Activated T-helper 9 cell treated with anti-CD3 and anti-CD28 coated beads, Interleukin-2, amount 50 U/mL, for 16 hours (primary cell): Measurements from ENCODE around the gene PKNOX2.

Source experiments
- DNase-seq: peaks from one replicate; pipeline ENCODE4 v3.0.0-alpha.2; 2020; ENCODE audit warnings: low read depth

PKNOX2 gene

DNA sequence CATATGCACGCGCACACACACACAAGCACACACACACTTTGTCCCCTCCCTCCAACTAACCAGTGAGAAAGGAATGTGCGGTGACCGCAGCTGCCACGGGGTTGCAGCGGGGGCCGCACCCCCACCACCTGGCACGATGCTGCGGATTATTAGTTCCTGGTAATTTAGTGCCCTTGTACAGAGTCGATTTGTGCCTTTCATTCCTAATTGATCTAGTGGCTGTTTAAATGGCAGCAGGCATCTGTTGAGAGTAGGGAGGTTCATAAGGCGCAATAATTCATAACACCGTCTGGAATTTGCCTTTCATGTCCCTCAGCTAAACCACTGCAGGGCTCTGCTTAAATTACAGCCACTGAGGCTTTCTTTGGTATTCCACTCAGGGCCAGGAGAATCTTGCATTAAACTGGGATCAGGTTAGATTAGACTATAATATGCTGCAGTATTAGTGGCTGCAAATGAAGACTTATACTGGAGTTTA, 217.8 kb downstream of the PKNOX2 start:
- no peak for DNase-seq

DNA sequence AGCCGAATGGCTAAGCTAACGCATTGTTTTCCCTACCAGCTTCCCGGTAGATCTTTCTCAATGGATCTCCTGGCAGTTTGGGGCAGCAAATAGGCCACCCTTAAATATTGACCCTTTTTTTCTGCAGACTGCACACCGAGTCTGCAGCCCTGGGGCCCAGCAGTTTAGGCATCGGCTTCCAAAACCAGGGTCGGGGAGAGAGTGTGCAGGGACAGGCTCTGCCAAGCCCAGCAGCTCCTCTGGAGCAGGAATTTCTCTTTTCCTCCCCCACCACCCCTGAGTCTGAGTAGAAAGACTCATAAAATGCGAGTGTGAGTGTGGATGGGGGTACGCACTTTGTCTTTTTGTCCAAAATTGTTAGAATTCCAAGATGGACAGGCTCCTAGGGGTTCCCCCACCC, 218.3 kb downstream of the PKNOX2 start:
- no peak for DNase-seq

DNA sequence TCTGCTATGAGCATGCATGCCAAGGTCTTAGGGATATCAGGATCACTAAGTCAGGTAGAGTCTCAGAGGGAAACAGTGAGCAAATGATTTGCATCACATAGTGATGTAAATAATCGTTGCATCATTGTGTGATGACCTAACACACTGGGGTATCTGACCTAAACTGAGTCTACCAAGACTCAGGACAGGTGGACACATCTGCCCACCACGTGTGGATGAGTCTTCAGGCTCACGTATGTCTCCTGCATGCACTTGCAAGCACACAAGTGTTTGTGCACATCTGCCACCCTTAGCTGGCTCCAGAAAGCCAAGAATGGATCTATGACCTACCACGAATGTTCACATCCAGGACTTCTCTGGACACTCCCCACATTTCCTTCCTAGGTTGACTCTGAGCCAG, 220.3 kb downstream of the PKNOX2 start:
- DNase-seq, result no peak

DNA sequence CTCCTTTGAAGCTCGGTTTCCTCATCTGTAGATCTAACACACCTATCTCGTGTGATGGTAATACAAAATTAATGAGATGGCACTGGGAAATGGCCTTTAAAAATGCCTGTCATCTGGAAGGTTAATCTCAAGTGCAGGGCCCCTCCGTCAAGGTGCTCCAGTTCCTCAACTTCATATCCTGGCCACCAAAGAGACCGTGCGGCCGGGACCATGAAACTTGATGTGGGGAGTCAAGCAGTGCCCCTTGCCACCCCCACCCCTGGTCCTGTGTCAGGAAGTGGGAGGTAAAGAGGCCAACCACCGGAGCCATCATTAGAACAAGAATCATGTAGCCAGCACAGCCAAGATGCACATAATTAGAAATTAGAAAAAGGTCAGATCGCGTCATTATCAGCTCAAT, 223.3 kb downstream of the PKNOX2 start:
- no peak for DNase-seq

DNA sequence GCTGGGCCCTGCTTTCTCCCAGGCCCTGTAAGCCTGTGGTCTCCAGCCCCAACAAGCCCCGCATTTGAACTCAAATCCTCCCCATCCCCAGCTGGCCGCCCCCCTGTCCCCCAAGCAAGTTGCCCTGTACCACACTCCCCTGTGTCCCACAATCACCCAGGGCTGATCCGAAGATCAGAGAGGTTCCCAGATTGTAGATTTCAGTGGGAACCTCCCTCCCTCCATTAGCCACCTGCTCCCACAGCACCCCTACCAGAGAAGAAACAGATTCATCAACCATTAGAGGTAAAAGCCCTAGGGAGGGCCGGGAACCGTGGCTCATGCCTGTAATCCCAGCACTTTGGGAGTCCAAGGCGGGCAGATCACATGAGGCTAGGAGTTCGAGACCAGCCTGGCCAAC, 224.1 kb downstream of the PKNOX2 start:
- no peak for DNase-seq

DNA sequence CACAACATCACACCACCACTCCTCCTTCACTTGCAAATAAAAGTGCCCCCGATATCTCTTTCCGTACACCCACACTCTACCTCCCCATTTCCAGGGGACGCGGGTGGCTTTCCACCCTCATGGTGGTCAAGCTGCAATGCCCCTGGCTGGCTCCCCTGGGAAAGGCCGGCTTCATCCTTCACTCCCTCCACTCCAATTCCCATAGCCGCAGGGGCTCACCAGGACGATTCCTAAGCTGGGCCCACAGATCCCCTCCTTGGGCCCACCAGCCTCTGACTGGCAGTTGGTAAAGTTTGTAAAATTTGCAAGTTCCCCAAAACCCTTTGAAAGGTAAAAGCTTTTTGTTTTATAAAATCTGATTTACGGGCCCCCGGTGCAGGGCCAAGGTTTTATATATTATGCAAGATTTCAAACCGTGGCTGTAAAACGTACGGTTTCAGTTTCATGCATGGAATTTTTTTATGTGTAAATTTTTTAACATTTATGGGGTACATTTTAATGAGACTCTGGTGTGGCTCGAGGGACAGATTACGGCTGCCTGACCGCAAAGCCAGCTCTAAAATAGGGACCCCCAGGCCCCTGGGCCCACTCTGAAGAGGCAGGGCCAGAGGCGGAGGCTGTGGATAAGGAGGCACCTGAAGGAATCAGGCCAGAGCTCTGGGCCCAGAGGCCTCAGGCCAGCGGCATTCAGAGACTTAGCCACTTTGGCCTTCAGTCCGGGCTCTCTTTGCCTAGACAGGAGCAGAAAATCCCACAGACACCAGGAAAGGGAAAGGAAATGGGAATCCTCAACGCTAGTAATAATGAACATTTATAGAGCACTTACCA, 225.0 kb downstream of the PKNOX2 start:
- no peak for DNase-seq

DNA sequence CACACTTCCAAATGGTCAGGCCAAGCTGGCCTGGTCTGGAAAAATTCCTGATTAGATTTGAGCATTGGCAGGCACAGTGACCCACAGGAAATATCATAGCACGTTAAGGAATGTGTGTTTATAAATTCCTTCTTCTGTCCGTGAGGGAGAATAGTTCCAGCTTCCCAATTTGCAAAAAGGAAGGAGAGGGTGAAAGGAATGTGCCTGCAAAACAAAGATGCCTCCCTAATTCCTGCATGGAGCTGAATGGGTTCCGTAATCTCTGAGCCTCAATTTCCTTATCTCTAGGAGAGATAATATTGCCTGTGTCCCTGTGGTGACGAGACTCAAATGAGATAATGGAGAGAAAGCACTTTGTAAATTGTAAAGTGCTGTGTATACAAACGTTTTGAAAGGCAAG, 226.4 kb downstream of the PKNOX2 start:
- no peak for DNase-seq

DNA sequence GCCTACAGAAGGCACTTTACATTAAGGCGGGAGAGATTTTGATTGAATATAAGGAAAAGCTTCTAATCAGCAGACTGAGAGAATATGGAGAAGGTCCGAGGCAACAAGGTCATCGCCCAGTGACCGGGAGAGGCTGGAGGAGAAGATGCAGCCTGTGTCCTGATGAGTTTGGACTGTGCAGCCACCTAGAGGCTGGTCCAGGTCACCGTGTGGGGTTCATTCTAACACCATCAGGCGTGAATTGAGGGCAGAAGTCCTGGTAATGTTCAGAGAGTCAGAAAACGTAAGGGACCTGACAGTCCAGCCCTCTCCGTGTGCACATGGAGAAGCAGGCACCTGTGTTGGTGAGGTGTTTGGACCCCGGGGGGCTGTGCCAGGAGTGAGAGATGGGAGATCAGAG, 228.8 kb downstream of the PKNOX2 start:
- no peak for DNase-seq

DNA sequence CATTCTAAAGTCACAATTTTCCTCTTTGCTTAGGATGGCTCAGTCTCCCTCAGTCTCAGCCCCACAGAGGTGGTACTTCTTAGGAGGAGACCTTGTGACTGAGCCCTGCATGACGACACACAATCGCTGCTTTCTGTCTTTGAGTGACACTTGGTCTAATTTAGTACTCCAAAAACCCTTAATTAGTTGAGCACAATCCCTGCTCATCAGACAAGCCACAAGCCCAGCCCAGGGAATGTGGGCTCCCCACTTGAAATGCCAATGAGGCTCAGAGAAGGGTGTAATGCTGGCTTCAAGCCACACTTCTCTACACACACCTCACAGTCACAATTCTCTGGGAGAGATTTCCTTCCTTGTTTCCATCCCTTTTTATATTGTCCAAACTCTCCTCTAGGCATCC, 229.7 kb downstream of the PKNOX2 start:
- no peak for DNase-seq

DNA sequence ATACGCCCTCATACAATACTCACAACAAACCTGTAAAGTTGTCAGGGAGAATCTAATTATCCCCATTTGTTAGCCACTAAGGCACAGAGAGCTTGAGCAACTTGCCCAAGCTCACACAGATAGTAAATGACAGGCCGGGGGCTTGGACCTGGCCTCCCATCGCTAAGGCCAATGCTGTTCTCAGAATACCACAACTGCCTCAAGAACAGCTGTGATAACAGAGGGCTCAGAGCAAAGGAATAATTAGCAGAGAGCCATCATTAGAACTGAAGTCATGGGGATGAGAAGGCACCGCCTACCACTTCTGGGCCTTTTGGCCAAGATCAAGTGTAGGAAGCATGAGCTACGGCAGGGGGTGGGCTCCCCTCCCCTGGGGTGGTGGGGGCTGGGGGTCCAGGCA, 232.9 kb downstream of the PKNOX2 start:
- no peak for DNase-seq

DNA sequence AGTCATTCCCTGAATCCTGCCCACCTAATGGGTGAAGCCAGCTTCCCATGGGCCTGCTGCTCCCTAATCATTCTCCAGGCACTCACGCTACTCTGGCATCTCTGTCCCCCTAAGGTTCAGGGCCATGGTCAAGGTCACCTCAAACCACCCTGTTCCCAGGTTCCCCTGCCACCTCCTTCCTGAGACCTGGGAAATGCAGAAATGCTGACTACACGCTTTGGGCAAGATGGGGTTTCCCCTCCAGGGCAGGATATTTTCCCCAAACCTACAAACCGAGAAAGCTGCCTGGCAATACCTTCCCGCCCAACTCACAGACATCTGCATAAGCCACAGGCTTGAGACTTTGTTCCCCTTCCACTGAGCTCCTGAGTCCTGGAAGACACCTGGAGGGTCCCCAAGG, 233.9 kb downstream of the PKNOX2 start:
- DNase-seq, result no peak

DNA sequence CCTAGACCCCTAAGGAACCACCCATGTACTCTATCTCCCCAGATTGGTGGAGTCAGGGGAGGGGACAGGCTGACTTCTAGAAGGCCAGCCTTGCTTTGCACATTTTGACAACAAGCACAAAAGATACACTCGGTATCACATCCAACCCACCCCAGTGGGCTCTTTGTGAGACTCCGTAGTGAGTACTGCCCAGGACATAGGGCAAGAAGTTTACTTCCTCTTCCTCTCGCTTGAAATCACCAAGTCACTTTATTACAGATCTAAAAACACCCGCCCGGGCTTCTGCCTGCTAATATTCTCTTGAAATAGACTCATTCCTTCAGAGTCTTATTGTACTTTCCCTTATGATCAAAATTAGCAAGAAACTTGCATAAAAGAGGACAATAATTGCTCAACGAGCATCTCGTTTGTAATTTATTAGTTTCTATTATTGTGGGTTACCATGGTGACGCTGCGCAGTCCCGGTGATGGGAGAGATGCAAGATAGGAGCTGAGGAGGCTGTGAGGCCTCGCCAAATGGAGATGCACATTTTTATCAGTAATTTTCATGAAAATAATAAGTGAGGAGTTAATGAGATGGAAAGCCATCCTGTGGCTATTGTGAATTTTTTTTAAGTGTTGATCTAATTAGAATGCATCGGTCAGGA, 234.6 kb downstream of the PKNOX2 start:
- no peak for DNase-seq

DNA sequence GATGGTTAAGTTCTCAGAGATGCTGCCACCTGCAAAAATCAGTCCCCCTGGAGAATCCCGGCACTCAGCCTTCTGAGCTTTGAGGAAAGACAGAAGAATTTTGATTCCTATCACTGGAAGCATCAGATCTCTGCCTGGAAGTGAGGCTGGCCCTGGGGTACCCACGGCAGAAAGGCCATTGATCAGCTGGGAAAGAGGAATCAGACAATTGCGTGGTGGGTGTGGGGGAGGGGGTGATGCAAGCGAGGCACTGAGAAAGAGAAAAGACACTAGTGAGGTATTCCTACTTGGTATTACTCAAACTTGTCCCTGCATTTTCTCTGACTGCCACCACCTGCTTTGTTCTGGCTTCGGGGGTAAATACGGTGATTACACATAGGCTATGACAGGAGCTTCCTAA, 235.4 kb downstream of the PKNOX2 start:
- no peak for DNase-seq

DNA sequence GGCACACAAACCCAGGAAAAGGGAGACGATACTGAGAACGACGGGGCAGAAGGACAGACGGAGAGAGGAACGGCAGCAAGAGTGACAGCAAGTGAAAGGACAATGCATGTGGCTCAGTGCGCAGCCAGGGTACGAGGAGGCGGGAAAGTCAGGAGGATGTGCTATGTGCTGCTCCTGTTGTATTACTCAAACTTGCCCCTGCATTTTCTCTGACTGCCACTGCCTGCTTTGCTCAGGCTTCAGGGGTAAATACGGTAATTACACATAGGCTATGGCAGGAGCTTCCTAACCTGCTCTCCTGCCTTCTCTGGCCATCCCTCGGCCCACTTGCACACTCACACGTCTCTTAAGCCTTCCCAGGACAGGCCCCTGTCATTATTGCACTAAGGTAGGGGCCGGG, 236.7 kb downstream of the PKNOX2 start:
- DNase-seq, result no peak

DNA sequence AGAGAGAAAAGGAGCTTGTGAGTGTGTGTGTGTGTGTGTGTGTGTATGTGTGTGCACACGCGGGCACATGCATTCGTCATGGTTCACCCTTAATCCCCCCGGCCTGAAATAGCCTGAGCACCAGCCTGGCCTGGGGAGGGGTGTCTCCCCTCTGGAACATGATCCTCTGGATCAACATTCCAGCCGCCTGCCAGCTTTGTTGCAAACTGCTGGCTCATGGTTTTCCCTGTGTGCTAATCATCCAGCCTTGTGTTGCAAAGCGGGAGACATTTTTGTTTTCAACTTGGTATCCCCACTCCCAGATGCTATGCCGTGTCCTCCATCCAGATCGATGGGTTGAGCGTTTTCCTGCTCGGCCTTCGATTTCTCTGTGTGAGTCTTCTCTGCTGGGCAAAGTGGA, 237.2 kb downstream of the PKNOX2 start:
- DNase-seq, result no peak

DNA sequence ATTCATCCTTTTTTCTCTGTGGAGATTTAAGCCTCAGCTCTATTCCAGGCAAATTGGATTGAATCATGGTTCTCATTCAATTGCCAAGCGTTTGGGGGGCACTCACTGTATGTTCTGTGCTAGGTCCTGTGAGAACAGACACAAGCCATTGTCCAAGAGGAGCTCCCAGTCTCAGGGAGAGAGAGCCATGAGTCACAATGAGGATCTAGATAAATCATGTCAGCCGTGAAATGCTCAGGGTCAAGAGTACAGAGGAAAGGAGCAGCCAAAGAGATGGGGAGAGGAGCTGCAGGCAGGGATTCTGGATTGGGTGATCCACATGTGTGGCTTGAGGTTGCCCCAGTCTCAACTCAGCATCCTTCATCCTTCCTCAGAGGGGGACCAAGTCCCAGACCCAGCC, 237.9 kb downstream of the PKNOX2 start:
- DNase-seq, result no peak

DNA sequence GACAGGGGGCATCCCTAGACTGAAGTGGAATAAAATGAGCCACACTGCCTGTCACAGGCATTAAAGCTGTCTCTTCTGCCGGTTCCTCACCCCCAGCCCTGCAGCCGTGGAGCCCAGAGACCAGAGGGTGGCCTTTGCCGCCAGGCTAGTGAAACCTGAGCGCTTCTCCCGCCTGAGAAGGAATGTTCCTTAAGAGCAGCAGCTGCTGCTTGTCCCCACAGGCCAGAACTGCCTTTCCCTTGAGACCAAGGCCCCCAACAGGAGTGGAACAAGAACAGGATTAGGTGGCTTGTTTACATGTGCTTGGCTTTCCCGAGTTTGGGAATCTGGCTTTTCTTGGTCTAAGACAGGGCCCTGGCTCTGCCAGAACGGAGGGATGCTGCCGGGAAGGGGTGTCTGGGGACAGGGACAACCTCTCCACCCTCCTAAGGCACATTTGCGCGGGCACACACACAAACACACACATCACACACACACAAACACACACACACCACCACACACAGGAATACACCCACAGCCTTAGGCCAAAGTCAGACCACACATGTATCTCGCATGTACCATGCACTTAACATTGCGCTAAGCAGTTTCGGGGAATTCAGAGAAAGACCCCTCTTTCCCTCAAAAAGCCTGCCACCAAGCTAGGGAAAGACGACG, 239.7 kb downstream of the PKNOX2 start:
- DNase-seq, result no peak

DNA sequence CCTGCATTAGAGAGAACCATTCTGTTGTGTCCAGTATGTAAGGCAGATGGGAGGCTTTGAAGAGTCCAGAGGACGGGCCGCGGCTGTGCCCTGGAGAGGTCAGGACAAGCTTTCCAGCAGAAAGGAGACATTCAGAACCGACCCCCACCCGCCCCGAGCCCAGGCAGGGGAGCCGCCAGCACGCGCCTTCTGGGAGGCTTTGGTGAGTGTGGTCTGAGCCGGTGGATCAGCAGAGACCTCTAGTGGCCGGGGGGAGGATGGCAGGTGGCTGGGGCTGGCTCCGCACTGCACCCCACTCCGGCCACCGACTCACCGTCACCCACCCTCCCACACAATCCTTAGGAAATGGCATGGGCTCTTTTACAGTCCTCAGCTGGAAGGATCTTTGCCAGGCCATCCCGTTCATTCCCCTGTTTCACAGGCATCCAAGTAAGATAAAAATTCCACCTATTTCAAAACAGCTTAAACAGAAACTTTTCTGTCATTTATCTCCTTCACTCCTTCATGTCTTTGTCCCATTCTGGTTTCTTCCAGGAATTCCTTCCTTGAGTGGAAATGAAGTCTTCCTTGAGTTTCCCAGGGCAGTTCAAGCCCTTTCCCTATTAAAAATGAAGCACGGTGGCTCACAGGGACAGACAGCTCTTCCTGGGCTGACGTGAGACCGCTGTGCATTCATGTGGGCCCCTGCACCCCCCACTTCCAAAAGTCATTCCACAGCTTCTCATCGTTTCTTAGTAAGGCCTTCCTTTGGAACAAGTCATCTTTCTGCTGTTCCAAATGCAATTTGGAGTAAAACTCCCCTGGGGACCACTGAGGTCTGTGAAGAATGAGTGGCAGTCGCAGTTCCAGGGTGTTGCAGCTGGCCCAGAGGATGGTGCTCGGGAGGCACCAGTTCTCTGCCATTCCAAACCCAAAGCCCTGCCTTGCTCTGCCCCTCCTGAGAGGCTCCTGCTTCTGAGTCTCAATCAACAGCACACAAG, 240.6 kb downstream of the PKNOX2 start:
- peak; percentile 45 for DNase-seq

DNA sequence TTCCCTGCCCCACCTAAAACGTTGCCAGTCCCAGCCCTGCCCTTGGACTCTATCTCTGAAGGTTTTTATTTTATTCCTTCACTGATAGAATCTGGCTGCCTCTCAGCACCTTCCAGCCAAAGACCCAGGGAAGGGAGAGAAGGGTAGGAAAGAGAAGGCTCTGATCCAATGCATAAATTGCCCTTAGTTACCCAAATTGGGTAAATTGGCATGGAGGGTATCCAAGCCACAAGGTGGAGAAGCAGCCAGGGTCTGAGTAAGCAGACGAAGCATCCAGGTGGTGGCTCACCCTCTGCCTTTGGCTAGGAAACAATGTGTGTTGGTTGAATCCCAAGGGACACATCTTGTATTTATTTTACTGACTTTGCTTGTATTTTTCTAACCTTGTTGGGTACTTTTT, 242.5 kb downstream of the PKNOX2 start:
- DNase-seq, result no peak

DNA sequence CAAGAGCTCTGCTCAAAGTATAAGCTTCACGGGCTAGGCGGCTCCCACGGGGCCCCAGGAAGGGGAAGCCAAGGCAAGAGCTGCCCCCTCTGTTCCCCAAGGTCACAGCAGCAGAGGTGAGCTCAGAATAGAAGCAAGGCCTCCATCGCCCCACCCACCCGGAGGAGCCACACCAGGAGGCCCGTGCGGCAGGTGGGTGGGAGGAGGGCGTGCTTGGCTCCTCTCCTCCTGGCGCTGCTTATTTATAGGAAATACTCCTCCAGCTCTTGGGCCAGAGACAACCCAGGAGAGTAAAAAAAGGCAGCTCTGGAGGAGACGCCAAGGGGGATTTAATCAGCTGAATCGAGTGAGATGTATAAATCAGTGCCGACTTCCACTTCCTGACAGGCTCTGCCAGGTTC, 243.8 kb downstream of the PKNOX2 start:
- DNase-seq, result no peak

DNA sequence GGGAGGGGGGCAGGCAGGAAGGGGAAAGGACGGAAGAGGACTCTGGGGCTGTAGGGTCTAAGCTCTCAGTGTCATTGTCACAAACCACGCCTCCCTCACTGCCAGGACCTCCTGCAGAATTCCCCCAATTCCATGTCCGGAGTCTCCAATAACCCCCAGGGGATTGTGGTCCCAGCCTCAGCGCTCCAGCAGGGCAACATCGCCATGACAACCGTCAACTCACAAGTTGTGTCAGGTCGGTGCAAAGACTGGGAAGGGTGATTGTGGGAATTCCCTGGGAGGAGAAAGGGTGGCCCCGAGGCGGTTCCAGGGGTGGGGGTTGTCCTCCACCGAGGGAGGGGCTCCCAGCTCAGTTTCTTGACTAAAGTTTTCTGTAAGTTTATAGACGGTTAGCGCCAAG, 245.5 kb downstream of the PKNOX2 start:
- DNase-seq, result no peak

DNA sequence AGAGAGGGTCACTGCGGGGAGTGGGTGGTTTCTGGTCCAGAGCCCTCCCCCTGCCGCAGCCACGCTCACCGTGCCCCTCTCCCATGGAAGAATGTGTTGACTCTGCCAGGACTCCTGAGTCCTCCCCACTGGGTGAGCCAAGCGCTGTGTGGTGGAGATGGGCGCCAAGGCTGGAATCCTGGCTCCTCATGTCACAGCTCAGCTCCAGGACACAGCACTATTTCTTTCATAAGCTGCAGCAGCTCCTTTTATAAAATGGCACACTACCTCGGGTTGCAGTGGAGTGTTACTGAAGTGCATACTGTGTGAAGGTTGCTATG, 247.6 kb downstream of the PKNOX2 start:
- no peak for DNase-seq
